HEK293T (cell line): ENCODE data around the gene TPRG1.

Source experiments
- ARNT ChIP-seq: fragments of 450-650 bp; IDR thresholded peaks from 2 replicates; pipeline ENCODE4 v1.6.1; 2017; ENCODE audit warnings: mild to moderate bottlenecking
- BHLHE40 ChIP-seq: fragments of 450-650 bp; IDR thresholded peaks from 2 replicates; pipeline ENCODE4 v1.6.1; 2016; ENCODE audit warnings: mild to moderate bottlenecking, moderate library complexity, borderline replicate concordance
- CTBP1 ChIP-seq: fragments of 450-650 bp; IDR thresholded peaks from 2 replicates; pipeline ENCODE4 v1.6.1; 2016; ENCODE audit warnings: borderline replicate concordance
- FOXA1 ChIP-seq: fragments of 450-650 bp; IDR thresholded peaks from 2 replicates; pipeline ENCODE4 v1.6.1; 2016; ENCODE audit warnings: mild to moderate bottlenecking
- FOXK2 ChIP-seq: fragments of 450-650 bp; IDR thresholded peaks from 2 replicates; pipeline ENCODE4 v1.6.1; 2016; ENCODE audit warnings: mild to moderate bottlenecking
- FOXM1 ChIP-seq: fragments of 450-650 bp; IDR thresholded peaks from 2 replicates; pipeline ENCODE4 v1.6.1; 2017; ENCODE audit warnings: mild to moderate bottlenecking, borderline replicate concordance
- L3MBTL2 ChIP-seq: fragments of 450-650 bp; conservative IDR thresholded peaks from 2 replicates; pipeline ENCODE4 v1.6.1; 2016; ENCODE audit warnings: mild to moderate bottlenecking
- NFRKB ChIP-seq: fragments of 450-650 bp; IDR thresholded peaks from 2 replicates; pipeline ENCODE4 v1.6.1; 2016; ENCODE audit warnings: mild to moderate bottlenecking, moderate library complexity
- SP1 ChIP-seq: fragments of 450-650 bp; IDR thresholded peaks from 2 replicates; pipeline ENCODE4 v1.6.1; 2017
- SUZ12 ChIP-seq: fragments of 450-650 bp; IDR thresholded peaks from 2 replicates; pipeline ENCODE4 v1.6.1; 2016; ENCODE audit warnings: mild to moderate bottlenecking
- TARDBP ChIP-seq: fragments of 450-650 bp; IDR thresholded peaks from 2 replicates; pipeline ENCODE4 v1.6.1; 2016
- TF ChIP-seq, protein P1 (sequence below): fragments of 450-650 bp; IDR thresholded peaks from 2 replicates; pipeline ENCODE4 v1.6.1; 2016

DNA sequence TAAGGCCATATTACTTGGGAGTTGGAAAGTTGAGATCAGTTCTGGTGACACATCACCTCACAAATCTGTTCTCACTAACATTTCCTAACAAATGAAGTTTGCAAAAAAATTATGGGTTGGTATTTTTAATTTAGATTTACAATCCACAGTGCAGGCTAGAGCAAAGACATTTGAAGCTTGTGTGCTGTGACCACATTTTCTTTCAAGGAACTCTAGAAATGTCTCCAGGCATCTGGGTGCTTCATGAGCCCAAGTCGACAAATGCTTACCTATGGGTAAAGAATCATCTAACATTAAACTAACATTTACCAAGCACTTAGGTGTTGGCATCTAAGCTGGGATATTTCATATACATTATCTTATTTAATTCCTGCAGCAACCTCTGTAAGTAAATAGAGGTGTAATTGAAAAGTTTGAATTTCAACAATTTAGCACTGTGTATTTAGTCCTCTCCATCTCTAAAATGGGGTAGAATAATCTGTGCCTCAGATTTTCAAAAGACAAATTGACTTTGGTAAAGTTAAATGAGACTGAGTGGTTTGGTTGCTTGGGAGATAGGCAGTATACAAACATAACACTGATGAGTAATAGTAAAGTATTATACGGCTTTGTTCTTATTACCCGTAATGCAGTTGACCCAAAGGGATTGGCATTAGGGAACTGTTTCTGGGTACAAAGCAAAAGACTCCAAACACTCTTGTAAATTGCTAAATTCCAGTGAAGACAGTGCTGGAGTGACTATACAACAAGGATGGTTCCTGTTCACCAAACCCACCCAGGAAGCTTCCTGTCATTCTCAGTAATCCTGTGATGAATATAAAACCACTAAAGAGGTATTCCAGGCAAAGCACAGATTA is 162.5 kb downstream of the TPRG1 start:
- TF ChIP-seq SP1 (no peak), BHLHE40 (no peak), ARNT (no peak), FOXM1 (no peak), NFRKB (no peak), L3MBTL2 (no peak), FOXK2 (no peak), SUZ12 (no peak), CTBP1 (no peak), TARDBP (no peak), FOXA1 (no peak)
- TF ChIP-seq, protein P1, sequence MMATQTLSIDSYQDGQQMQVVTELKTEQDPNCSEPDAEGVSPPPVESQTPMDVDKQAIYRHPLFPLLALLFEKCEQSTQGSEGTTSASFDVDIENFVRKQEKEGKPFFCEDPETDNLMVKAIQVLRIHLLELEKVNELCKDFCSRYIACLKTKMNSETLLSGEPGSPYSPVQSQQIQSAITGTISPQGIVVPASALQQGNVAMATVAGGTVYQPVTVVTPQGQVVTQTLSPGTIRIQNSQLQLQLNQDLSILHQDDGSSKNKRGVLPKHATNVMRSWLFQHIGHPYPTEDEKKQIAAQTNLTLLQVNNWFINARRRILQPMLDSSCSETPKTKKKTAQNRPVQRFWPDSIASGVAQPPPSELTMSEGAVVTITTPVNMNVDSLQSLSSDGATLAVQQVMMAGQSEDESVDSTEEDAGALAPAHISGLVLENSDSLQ, result no peak
